CD4-positive, CD25-positive, alpha-beta regulatory T cell (primary cell): ENCODE measurements around the gene WBP1L. TPM values are rescaled to one million over a fixed set of nuclear protein-coding genes. Genes with fewer than 3 reads are reported as not detected.

Experiments
- ATAC-seq, 2 donors: fragments of 150-1000 bp; cut with Tn5 transposase; one replicate each; pipeline ENCODE4 v1.10.0; 2021; ENCODE audit warnings: low read depth in 2 of 2, moderate number of reproducible peaks in 2 of 2, moderate library complexity in 1 of 2
- DNase-seq, 3 donors: peaks; one replicate each; pipeline versions ENCODE4 v3.0.0 to v3.0.0-alpha.2; 2012 to 2022; ENCODE audit warnings: mixed read lengths in 1 of 3
- H3K27ac ChIP-seq: one replicate; pipeline ENCODE4 v1.7.0; 2013; ENCODE audit warnings: mild to moderate bottlenecking, low read length; ENCODE audit not compliant: insufficient read depth, poor library complexity, severe bottlenecking
- H3K27me3 ChIP-seq: one replicate; pipeline ENCODE4 v1.7.0; 2013; ENCODE audit warnings: low read length; ENCODE audit not compliant: control insufficient read depth, insufficient read depth
- H3K36me3 ChIP-seq: one replicate; pipeline ENCODE4 v1.7.0; 2013; ENCODE audit warnings: mild to moderate bottlenecking, low read length, moderate library complexity; ENCODE audit not compliant: control insufficient read depth, insufficient read depth
- H3K4me1 ChIP-seq: 2 replicates; pipeline ENCODE4 v1.7.0; 2013; ENCODE audit warnings: mild to moderate bottlenecking, low read length; ENCODE audit not compliant: insufficient read depth, control insufficient read depth, poor library complexity, severe bottlenecking
- H3K4me3 ChIP-seq: one replicate; pipeline ENCODE4 v1.7.0; 2013; ENCODE audit warnings: low read depth, mild to moderate bottlenecking, low read length, moderate library complexity
- H3K9me3 ChIP-seq, 2 experiments: 1 replicate in 1 of 2; 2 replicates in 1 of 2; pipeline ENCODE4 v1.7.0; 2013; ENCODE audit warnings: low read length in 2 of 2, mild to moderate bottlenecking in 1 of 2, moderate library complexity in 1 of 2; ENCODE audit not compliant: control insufficient read depth in 2 of 2
- H3K27ac Mint-ChIP-seq, 3 donors: one replicate each; pipeline ENCODE4 v1.8.0; 2020 to 2022; ENCODE audit warnings: mild to moderate bottlenecking in 3 of 3, mixed read lengths in 3 of 3, moderate library complexity in 2 of 3
- H3K27me3 Mint-ChIP-seq: one replicate; pipeline ENCODE4 v1.8.0; 2022; ENCODE audit warnings: mild to moderate bottlenecking, mixed read lengths
- H3K36me3 Mint-ChIP-seq: one replicate; pipeline ENCODE4 v1.8.0; 2020; ENCODE audit warnings: mixed read lengths
- H3K4me1 Mint-ChIP-seq, 4 donors: one replicate each; pipeline ENCODE4 v1.8.0; 2020 to 2022; ENCODE audit warnings: mixed read lengths in 4 of 4, mild to moderate bottlenecking in 1 of 4
- H3K4me3 Mint-ChIP-seq, 4 donors: one replicate each; pipeline ENCODE4 v1.8.0; 2020 to 2022; ENCODE audit warnings: mild to moderate bottlenecking in 4 of 4, mixed read lengths in 4 of 4, moderate library complexity in 3 of 4
- H3K9me3 Mint-ChIP-seq, 7 donors: one replicate each; pipeline ENCODE4 v1.8.0; 2020 to 2022; ENCODE audit warnings: mixed read lengths in 7 of 7, mild to moderate bottlenecking in 3 of 7, moderate library complexity in 2 of 7
- polyA plus RNA-seq, 4 donors: library from polyadenylated mRNA; unstranded; fragments of 300-500 nt; fragmentation: Illumina TruSeq; gene quantifications; one replicate each; pipeline ENCODE4 v1.2.3, GENCODE V29; 2021
- total RNA-seq: library from RNA; stranded (reverse); gene quantifications from one replicate; pipeline ENCODE4 v1.2.3, GENCODE V29; 2022

Gene WBP1L
- total and polyA plus RNA-seq, 5 donors from 2014 or later: 26.9 to 38.5 (median 28.2) TPM

GRCh38 chr10:102727037-102727818, 16.5 kb upstream of the WBP1L start:
- H3K4me3 ChIP-seq: no peak overlapping the region
- H3K4me1 Mint-ChIP-seq: peaks cover 0 to 4% (median 2%) of the 10 kb centered on the region in 4 donors
- no peak overlapping the region for H3K27ac ChIP-seq
- DNase-seq: no peak
- no peak for ATAC-seq
- peaks cover 28% of the 10 kb centered on the region for H3K36me3 Mint-ChIP-seq
- H3K9me3 ChIP-seq: no peaks in the 10 kb centered on the region
- no peaks in the 10 kb centered on the region for H3K4me1 ChIP-seq
- H3K27ac Mint-ChIP-seq: peak overlapping the region in 2 of 3 donors; percentile 52 to 68
- peaks cover 23% of the 10 kb centered on the region for H3K36me3 ChIP-seq
- H3K4me3 Mint-ChIP-seq: no peak overlapping the region
- H3K27me3 ChIP-seq: no peaks in the 10 kb centered on the region
- H3K9me3 Mint-ChIP-seq: peaks cover 0 to 3% (median 0%) of the 10 kb centered on the region in 7 donors
- no peaks in the 10 kb centered on the region for H3K27me3 Mint-ChIP-seq

GRCh38 chr10:102729029-102730026, 14.4 kb upstream of the WBP1L start:
- Histone ChIP-seq H3K9me3 (no peaks in the 10 kb centered on the region), H3K27me3 (no peaks in the 10 kb centered on the region), H3K4me1 (no peaks in the 10 kb centered on the region), H3K36me3 (peaks cover 33% of the 10 kb centered on the region), H3K27ac (no peak overlapping the region), H3K4me3 (no peak overlapping the region)
- no peaks in the 10 kb centered on the region for H3K27me3 Mint-ChIP-seq
- no peaks in the 10 kb centered on the region for H3K9me3 Mint-ChIP-seq
- H3K4me1 Mint-ChIP-seq: peaks cover 0 to 4% (median 2%) of the 10 kb centered on the region in 4 donors
- DNase-seq: peak; percentile 20 to 54 (median 26)
- H3K27ac Mint-ChIP-seq: peak overlapping the region in 1 of 3 donors; percentile 47
- ATAC-seq: peak in 1 of 2 donors; percentile 65
- H3K4me3 Mint-ChIP-seq: peak overlapping the region in 2 of 4 donors; percentile 14 to 21
- peaks cover 38% of the 10 kb centered on the region for H3K36me3 Mint-ChIP-seq

- H3K9me3 ChIP-seq: no peaks in the 10 kb centered on the region
- H3K36me3 ChIP-seq: peaks cover 33% of the 10 kb centered on the region
- ATAC-seq: no peak
- Mint-ChIP-seq H3K4me3 (no peak overlapping the region), H3K9me3 (no peaks in the 10 kb centered on the region), H3K4me1 (peaks cover 0 to 2% (median under 1%) of the 10 kb centered on the region in 4 donors), H3K27me3 (no peaks in the 10 kb centered on the region), H3K27ac (no peak overlapping the region), H3K36me3 (peaks cover 33% of the 10 kb centered on the region)
- no peak overlapping the region for H3K4me3 ChIP-seq
- no peaks in the 10 kb centered on the region for H3K27me3 ChIP-seq
- no peak for DNase-seq
- H3K27ac ChIP-seq: no peak overlapping the region
- H3K4me1 ChIP-seq: no peaks in the 10 kb centered on the region
These were observed 12.4 kb upstream of the WBP1L start for GRCh38 chr10:102731222-102731800.

GRCh38 chr10:102732661-102733060, 11.1 kb upstream of the WBP1L start:
- Histone ChIP-seq H3K27ac (no peak overlapping the region), H3K4me3 (no peak overlapping the region), H3K27me3 (no peaks in the 10 kb centered on the region), H3K9me3 (no peaks in the 10 kb centered on the region), H3K4me1 (no peaks in the 10 kb centered on the region), H3K36me3 (peaks cover 27% of the 10 kb centered on the region)
- no peak overlapping the region for H3K27ac Mint-ChIP-seq
- H3K27me3 Mint-ChIP-seq: no peaks in the 10 kb centered on the region
- H3K4me3 Mint-ChIP-seq: no peak overlapping the region
- H3K9me3 Mint-ChIP-seq: no peaks in the 10 kb centered on the region
- ATAC-seq (no peak), DNase-seq (no peak)
- H3K4me1 Mint-ChIP-seq: peaks cover 0 to 2% (median under 1%) of the 10 kb centered on the region in 4 donors
- H3K36me3 Mint-ChIP-seq: peaks cover 25% of the 10 kb centered on the region

GRCh38 chr10:102735065-102735562, 8.6 kb upstream of the WBP1L start:
- ATAC-seq (no peak), DNase-seq (no peak)
- no peaks in the 10 kb centered on the region for H3K4me1 Mint-ChIP-seq
- H3K9me3 Mint-ChIP-seq: no peaks in the 10 kb centered on the region
- H3K9me3 ChIP-seq: no peaks in the 10 kb centered on the region
- no peak overlapping the region for H3K4me3 Mint-ChIP-seq
- no peaks in the 10 kb centered on the region for H3K4me1 ChIP-seq
- no peaks in the 10 kb centered on the region for H3K27me3 Mint-ChIP-seq
- H3K36me3 Mint-ChIP-seq: peaks cover 26% of the 10 kb centered on the region
- H3K27ac Mint-ChIP-seq: no peak overlapping the region
- H3K27ac ChIP-seq: no peak overlapping the region
- H3K36me3 ChIP-seq: peaks cover 16% of the 10 kb centered on the region
- no peak overlapping the region for H3K4me3 ChIP-seq
- no peaks in the 10 kb centered on the region for H3K27me3 ChIP-seq

GRCh38 chr10:102738692-102739121, 5.0 kb upstream of the WBP1L start:
- ATAC-seq: no peak
- Histone ChIP-seq H3K27ac (no peak overlapping the region), H3K4me3 (no peak overlapping the region), H3K27me3 (no peaks in the 10 kb centered on the region), H3K9me3 (no peaks in the 10 kb centered on the region), H3K4me1 (peaks cover 4% of the 10 kb centered on the region), H3K36me3 (no peaks in the 10 kb centered on the region)
- Mint-ChIP-seq H3K36me3 (peaks cover 12% of the 10 kb centered on the region), H3K4me3 (no peak overlapping the region), H3K27ac (no peak overlapping the region), H3K27me3 (no peaks in the 10 kb centered on the region), H3K9me3 (peaks cover 0 to 4% (median 0%) of the 10 kb centered on the region in 7 donors), H3K4me1 (peaks cover 0 to 12% (median 9%) of the 10 kb centered on the region in 4 donors)
- no peak for DNase-seq

- no peak overlapping the region for H3K27ac Mint-ChIP-seq
- no peak for ATAC-seq
These were observed 3.5 kb upstream of the WBP1L start for GRCh38 chr10:102740229-102740628.

More at GRCh38 chr10:102740229-102740628, 3.5 kb upstream of the WBP1L start:
- H3K4me3 ChIP-seq: no peak overlapping the region
- H3K4me3 Mint-ChIP-seq: no peak overlapping the region
- no peaks in the 10 kb centered on the region for H3K36me3 ChIP-seq
- H3K9me3 ChIP-seq: no peaks in the 10 kb centered on the region
- H3K4me1 Mint-ChIP-seq: peaks cover 0 to 23% (median 17%) of the 10 kb centered on the region in 4 donors
- H3K4me1 ChIP-seq: peaks cover 17% of the 10 kb centered on the region
- no peaks in the 10 kb centered on the region for H3K27me3 ChIP-seq
- H3K9me3 Mint-ChIP-seq: peaks cover 0 to 4% (median 0%) of the 10 kb centered on the region in 7 donors
- H3K27me3 Mint-ChIP-seq: no peaks in the 10 kb centered on the region
- H3K27ac ChIP-seq: no peak overlapping the region
- peaks cover 5% of the 10 kb centered on the region for H3K36me3 Mint-ChIP-seq
- DNase-seq: no peak
